HL-60 (cell line): Measurements from ENCODE around the gene ESR2.

Source experiments
- POLR2AphosphoS5 ChIP-seq: IDR thresholded peaks from 2 replicates; pipeline ENCODE4 v1.6.1; 2012; ENCODE audit warnings: low read depth
- TF ChIP-seq, protein P1 (sequence below): IDR thresholded peaks from one replicate; pipeline ENCODE4 v1.5.1; 2011; ENCODE audit warnings: low read length, control low read depth, inconsistent platforms; ENCODE audit not compliant: insufficient read depth
- TF ChIP-seq, protein P2 (sequence below): IDR thresholded peaks from 2 replicates; pipeline ENCODE4 v1.6.1; 2012; ENCODE audit warnings: low read depth; ENCODE audit not compliant: insufficient replicate concordance

DNA sequence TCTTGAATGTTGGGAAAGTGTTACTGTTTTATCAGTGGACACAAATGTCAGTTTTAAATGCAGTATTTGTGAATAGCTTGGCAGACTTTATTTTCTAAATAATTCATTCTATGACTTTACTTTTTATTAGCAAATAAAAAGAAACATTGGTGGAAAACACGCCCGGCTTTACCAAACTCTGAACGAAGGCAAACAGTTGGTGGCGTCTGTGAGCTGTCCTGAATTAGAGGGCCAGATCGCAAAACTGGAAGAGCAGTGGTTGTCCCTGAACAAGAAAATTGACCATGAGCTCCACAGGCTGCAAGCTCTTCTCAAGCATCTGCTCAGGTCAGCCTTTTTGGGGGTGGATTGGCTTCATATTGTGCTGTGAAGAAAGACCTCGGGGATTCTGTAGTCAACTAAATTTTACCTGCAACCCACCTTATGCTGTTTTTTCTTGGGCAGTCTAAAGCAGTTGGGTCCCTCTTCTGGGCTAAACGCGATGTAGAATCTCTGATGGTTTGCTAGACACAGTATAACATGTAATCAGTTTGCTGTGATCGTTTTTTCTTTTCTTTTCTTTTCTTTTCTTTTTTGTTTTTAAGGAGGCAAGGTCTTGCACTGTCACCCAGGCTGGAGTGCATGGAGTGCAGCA is 156.4 kb downstream of the ESR2 start:
- TF ChIP-seq, protein P1, sequence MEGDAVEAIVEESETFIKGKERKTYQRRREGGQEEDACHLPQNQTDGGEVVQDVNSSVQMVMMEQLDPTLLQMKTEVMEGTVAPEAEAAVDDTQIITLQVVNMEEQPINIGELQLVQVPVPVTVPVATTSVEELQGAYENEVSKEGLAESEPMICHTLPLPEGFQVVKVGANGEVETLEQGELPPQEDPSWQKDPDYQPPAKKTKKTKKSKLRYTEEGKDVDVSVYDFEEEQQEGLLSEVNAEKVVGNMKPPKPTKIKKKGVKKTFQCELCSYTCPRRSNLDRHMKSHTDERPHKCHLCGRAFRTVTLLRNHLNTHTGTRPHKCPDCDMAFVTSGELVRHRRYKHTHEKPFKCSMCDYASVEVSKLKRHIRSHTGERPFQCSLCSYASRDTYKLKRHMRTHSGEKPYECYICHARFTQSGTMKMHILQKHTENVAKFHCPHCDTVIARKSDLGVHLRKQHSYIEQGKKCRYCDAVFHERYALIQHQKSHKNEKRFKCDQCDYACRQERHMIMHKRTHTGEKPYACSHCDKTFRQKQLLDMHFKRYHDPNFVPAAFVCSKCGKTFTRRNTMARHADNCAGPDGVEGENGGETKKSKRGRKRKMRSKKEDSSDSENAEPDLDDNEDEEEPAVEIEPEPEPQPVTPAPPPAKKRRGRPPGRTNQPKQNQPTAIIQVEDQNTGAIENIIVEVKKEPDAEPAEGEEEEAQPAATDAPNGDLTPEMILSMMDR, result no peak
- TF ChIP-seq, protein P2, sequence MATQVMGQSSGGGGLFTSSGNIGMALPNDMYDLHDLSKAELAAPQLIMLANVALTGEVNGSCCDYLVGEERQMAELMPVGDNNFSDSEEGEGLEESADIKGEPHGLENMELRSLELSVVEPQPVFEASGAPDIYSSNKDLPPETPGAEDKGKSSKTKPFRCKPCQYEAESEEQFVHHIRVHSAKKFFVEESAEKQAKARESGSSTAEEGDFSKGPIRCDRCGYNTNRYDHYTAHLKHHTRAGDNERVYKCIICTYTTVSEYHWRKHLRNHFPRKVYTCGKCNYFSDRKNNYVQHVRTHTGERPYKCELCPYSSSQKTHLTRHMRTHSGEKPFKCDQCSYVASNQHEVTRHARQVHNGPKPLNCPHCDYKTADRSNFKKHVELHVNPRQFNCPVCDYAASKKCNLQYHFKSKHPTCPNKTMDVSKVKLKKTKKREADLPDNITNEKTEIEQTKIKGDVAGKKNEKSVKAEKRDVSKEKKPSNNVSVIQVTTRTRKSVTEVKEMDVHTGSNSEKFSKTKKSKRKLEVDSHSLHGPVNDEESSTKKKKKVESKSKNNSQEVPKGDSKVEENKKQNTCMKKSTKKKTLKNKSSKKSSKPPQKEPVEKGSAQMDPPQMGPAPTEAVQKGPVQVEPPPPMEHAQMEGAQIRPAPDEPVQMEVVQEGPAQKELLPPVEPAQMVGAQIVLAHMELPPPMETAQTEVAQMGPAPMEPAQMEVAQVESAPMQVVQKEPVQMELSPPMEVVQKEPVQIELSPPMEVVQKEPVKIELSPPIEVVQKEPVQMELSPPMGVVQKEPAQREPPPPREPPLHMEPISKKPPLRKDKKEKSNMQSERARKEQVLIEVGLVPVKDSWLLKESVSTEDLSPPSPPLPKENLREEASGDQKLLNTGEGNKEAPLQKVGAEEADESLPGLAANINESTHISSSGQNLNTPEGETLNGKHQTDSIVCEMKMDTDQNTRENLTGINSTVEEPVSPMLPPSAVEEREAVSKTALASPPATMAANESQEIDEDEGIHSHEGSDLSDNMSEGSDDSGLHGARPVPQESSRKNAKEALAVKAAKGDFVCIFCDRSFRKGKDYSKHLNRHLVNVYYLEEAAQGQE, result no peak
- no peak for TF ChIP-seq POLR2AphosphoS5
